ENCODE results near the gene TEDC1.
A peak's percentile ranks its signal among the peaks of the same experiment; 100 is the strongest.

The TEDC1 gene

GRCh38 chr14:105484069-105484996 lies 6.7 kb upstream of the TEDC1 start:
- no peak overlapping the region for H3K4me3 ChIP-seq (ENCODE audit: low read depth, low read length)

GRCh38 chr14:105484997-105485393 lies 6.1 kb upstream of the TEDC1 start:
- no peak overlapping the region for H3K4me3 ChIP-seq (ENCODE audit: low read depth, low read length)

- H3K4me3 ChIP-seq (ENCODE audit: low read depth, low read length): no peak overlapping the region
These were observed 5.3 kb upstream of the TEDC1 start for GRCh38 chr14:105485739-105486162.

GRCh38 chr14:105486163-105486973 lies 4.7 kb upstream of the TEDC1 start, which contains the start of gene CRIP1:
CRIP1 (plus strand) TSS chr14:105486886; CDS start chr14:105487260, 374 bp downstream.
- H3K4me3 ChIP-seq (ENCODE audit: low read depth, low read length): peak within 1 kb of the TSS; percentile 13

GRCh38 chr14:105486974-105487448 lies 4.0 kb upstream of the TEDC1 start:
- H3K4me3 ChIP-seq (ENCODE audit: low read depth, low read length): peak overlapping the region; percentile 13

- H3K4me3 ChIP-seq (ENCODE audit: low read depth, low read length): peak overlapping the region; percentile 13
These were observed 3.5 kb upstream of the TEDC1 start for GRCh38 chr14:105487449-105487985.

DNA sequence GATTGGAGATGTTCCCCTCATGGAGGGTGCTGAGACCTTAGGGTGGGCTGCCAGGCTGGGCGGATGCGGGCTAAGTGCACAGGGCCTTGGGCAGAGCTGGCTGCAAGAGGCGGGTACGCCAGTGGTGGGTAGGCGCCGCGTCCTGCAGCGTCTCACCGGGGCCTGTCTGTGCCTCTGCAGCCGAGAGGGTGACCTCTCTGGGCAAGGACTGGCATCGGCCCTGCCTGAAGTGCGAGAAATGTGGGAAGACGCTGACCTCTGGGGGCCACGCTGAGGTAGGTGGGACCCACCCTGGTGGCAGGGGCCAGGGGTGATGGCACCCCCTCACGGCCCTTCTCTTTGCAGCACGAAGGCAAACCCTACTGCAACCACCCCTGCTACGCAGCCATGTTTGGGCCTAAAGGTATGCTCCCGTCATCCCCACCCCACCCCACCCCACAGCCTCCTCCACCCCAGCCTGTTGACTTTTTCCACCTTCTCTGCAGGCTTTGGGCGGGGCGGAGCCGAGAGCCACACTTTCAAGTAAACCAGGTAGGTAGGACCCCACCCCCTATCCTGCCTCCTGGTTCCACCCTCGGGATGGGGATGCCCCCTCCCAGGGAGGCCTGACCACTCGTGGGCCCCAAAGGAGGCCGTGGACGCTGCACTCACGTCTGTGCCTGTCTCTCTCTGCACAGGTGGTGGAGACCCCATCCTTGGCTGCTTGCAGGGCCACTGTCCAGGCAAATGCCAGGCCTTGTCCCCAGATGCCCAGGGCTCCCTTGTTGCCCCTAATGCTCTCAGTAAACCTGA lies 2.9 kb upstream of the TEDC1 start:
- no peak overlapping the region for H3K4me3 ChIP-seq (ENCODE audit: low read depth, low read length)

- H3K4me3 ChIP-seq (ENCODE audit: low read depth, low read length): no peak overlapping the region
These were observed 2.1 kb upstream of the TEDC1 start for GRCh38 chr14:105488781-105489541.

GRCh38 chr14:105489542-105490266 lies 1.3 kb upstream of the TEDC1 start:
- peak overlapping the region; percentile 33 for H3K4me3 ChIP-seq (ENCODE audit: low read depth, low read length)

- peak overlapping the region; percentile 33 for H3K4me3 ChIP-seq (ENCODE audit: low read depth, low read length)
These were observed 827 bp upstream of the TEDC1 start for GRCh38 chr14:105490267-105490571.

DNA sequence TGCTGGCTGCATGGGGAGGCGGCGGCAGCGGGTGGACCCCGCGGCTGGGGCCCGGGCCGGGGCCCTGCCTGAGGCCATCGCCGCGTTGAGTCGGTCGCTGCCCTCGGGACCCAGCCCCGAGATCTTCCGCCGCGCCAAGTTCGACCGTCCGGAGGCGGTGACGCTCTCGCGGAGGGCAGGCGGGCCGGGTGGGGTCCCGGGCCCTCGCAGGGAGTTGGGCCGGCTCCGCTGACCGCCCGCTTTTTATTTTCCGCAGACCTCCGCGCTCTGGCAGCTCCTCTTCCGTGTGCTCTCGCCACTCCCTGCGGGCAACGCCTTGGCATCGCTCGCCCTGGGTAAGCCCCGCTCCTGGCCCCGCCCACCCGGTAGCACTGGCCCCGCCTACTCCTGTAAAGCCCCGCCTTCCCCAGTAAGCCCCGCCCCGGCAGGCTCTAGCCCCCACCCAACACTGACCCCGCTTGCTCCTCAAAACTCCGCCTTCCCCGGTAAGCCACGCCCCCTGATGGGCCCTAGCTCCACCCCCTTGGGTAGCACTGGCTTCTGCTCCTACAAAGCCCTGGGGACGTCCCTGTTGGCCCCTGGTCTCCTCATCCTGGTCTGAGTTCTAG lies 424 bp downstream of the TEDC1 start:
- H3K4me3 ChIP-seq (ENCODE audit: low read depth, low read length): peak overlapping the region; percentile 64

- no peak overlapping the region for H3K4me3 ChIP-seq (ENCODE audit: low read depth, low read length)
These were observed 1.3 kb downstream of the TEDC1 start for GRCh38 chr14:105492031-105492970.

DNA sequence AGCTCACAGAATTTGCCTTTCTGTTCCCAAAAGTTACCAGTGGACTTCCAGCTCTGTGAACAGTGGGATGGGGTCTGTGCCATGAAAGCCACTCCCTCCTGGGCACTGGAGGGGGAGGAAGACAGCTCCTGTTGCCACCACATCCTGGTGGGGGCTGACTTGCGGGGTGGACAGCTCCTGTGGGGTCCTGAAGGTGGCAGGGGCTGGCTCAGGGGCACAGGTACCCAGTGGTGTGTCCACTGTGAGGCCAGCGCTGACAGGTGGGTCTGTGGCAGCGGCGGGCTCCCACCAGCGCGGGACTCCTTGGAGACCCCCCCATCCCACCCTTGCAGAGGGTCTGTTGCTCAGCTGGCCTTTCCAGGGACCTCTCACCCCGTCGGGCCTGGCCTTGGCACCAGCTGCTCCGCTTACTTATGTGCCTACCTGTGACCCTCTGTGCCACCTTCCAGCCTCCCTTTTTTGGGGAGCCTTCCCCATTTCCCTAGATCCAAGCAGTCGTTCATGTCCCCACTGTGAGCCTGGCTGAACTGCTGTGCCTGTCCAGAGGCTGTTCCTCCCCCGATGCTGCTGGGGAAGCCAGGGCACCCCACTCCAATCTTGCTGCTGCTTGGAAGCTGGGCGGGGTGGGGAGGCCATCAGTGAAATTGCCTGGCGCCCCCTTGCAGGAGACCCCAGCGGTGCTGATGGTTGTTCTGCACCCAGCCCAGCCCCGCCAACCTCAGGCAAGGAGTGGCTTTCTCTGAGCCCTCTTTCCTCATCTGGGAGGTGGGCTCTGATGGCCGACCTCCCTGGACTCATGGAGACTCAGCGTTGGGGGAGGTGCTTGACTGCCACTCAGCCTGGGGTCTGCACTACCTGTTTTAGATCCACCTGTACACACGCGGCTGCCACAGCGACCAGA lies 2.2 kb downstream of the TEDC1 start:
- no peak overlapping the region for H3K4me3 ChIP-seq (ENCODE audit: low read depth, low read length)

DNA sequence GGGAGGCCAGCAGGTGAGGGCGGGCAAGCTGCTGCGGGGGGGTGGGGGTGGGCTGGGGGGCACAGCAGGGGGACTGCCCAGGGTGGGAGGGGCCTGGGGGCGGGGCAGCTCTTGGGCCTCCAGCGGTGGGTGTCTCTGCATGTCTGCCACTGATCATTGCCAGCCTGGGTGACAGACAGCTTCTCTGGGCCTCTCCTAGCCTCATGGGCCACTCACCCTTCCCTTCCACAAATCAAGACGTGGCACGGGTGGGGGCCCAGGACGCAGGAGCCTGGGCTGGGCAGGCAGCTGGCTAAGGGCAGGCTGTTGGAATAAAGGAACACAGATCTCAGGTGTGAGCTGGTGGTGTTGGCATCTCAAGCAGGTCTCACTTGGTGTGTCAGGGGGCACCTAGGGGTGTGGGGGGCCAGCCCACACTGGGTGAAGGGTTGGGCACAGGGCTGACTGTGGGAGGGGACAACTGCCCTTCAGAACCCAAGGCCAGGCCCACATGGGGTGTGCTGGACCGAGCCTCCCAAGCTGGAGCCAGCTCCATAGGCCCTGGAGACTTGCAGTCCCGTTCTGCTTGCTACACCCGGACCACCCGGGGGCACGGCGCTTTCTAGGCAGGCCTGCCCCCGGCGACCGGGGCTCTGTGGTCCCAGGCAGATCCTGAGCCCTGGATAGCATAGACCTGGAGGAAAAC lies 3.0 kb downstream of the TEDC1 start:
- no peak overlapping the region for H3K4me3 ChIP-seq (ENCODE audit: low read depth, low read length)

- no peak overlapping the region for H3K4me3 ChIP-seq (ENCODE audit: low read depth, low read length)
These were observed 3.5 kb downstream of the TEDC1 start for GRCh38 chr14:105494606-105494929.
